H1 (cell line): ENCODE data around the gene GEMIN2.

ENCODE experiments used
- POLR2A ChIP-seq, 2 experiments: IDR thresholded peaks; 1 replicate in 1 of 2; 2 replicates in 1 of 2; pipeline ENCODE4 v1.6.1; 2011; ENCODE audit warnings: low read depth in 2 of 2, low read length in 2 of 2, mild to moderate bottlenecking in 2 of 2; ENCODE audit errors: control extremely low read depth in 1 of 2
- POLR2AphosphoS5 ChIP-seq: IDR thresholded peaks from 2 replicates; pipeline ENCODE4 v1.6.1; 2011; ENCODE audit warnings: low read depth, low read length
- RXRA ChIP-seq: IDR thresholded peaks from 2 replicates; pipeline ENCODE4 v1.6.1; 2011; ENCODE audit warnings: low read depth, mild to moderate bottlenecking, low read length, moderate library complexity; ENCODE audit not compliant: insufficient read depth
- TF ChIP-seq, protein P1 (sequence below), 3 experiments: IDR thresholded peaks; 1 replicate in 2 of 3; 2 replicates in 1 of 3; pipeline versions ENCODE4 v1.5.1 to v1.6.1; 2011; ENCODE audit warnings: low read length in 3 of 3, mild to moderate bottlenecking in 3 of 3, inconsistent platforms in 2 of 3, low read depth in 1 of 3, moderate library complexity in 1 of 3; ENCODE audit not compliant: insufficient read depth in 1 of 3; ENCODE audit errors: control extremely low read depth in 1 of 3

- TF ChIP-seq POLR2A (IDR thresholded peaks at IDR 0.05; ENCODE audit: control extremely low read depth in 1 of 2, low read depth in 2 of 2, low read length in 2 of 2) = no peak
- no peak for TF ChIP-seq POLR2AphosphoS5
- TF ChIP-seq, protein P1, sequence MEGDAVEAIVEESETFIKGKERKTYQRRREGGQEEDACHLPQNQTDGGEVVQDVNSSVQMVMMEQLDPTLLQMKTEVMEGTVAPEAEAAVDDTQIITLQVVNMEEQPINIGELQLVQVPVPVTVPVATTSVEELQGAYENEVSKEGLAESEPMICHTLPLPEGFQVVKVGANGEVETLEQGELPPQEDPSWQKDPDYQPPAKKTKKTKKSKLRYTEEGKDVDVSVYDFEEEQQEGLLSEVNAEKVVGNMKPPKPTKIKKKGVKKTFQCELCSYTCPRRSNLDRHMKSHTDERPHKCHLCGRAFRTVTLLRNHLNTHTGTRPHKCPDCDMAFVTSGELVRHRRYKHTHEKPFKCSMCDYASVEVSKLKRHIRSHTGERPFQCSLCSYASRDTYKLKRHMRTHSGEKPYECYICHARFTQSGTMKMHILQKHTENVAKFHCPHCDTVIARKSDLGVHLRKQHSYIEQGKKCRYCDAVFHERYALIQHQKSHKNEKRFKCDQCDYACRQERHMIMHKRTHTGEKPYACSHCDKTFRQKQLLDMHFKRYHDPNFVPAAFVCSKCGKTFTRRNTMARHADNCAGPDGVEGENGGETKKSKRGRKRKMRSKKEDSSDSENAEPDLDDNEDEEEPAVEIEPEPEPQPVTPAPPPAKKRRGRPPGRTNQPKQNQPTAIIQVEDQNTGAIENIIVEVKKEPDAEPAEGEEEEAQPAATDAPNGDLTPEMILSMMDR (IDR thresholded peaks at IDR 0.05; ENCODE audit: control extremely low read depth in 1 of 3, insufficient read depth in 1 of 3, low read depth in 1 of 3, low read length in 3 of 3) = no peak
- no peak for TF ChIP-seq RXRA
These were observed 444 bp upstream of the GEMIN2 start for GRCh38 chr14:39113685-39114072.
